ENCODE data around the gene PJVK.
"Not testable (repeated sequence)": the region's sequence is repeated elsewhere in the genome, so short reads cannot be mapped to it uniquely, and the experiment has no call there.

PJVK gene, protein sequence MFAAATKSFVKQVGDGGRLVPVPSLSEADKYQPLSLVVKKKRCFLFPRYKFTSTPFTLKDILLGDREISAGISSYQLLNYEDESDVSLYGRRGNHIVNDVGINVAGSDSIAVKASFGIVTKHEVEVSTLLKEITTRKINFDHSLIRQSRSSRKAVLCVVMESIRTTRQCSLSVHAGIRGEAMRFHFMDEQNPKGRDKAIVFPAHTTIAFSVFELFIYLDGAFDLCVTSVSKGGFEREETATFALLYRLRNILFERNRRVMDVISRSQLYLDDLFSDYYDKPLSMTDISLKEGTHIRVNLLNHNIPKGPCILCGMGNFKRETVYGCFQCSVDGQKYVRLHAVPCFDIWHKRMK
- 4.5 to 4.7 reads per million in 2 donors for total RNA-seq

- peak; percentile 90 to 97 (median 94) for DNase-seq
Observed at GRCh38 chr2:178450774-178451525, at the start of gene PJVK, which contains the start of gene PRKRA. TSS of gene PJVK (plus strand) at chr2:178451378. CDS start at chr2:178453410, 2,032 bp downstream. TSS of gene PRKRA (minus strand) at chr2:178451175. CDS start at chr2:178451030, 145 bp downstream.

DNA sequence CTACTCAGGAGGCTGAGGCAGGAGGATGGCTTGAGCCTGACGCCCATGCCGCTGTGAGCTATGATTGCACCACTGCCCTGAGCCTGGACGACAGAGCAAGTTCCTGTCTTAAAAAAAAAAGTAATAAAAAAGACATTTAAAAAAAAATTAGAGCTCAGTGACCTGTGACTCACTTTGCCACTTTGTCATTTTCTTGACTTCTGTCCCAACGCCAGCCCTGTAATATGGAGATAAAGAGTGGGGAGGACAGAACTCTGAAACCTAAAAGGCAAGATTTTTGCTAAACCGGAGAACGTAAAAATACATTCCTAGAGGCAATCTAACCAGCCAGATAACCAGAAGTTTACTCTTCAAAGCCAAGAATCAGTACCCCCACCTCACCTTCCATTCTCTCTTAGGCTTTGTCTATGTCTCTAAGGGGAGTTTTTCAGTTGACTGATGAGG lies 49.2 kb upstream of the PJVK start:
- no peak for DNase-seq

- DNase-seq, result peak in 1 of 5 experiments; percentile 91
Observed at GRCh38 chr2:178403671-178404306, 47.4 kb upstream of the PJVK start.

DNA sequence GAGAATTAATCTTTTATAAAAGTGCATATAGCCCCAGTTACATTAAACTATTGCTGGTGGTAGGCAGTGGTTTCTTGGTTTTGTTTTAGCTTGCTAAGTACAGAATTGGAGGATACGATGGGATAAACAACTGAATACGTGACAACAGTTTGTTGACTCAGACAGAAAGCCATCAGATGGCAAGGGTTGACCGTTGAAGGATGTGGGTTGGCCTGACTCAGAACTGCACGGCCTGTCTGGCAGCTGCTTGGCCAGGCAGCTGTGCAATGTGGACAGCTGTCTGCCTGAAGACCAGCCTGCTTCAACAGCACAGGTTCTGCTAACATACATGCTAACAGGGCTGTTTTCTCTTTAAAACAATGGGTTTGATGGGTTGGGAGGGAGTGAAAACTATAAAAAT lies 46.8 kb upstream of the PJVK start:
- peak in 1 of 5 experiments; percentile 98 for DNase-seq

DNA sequence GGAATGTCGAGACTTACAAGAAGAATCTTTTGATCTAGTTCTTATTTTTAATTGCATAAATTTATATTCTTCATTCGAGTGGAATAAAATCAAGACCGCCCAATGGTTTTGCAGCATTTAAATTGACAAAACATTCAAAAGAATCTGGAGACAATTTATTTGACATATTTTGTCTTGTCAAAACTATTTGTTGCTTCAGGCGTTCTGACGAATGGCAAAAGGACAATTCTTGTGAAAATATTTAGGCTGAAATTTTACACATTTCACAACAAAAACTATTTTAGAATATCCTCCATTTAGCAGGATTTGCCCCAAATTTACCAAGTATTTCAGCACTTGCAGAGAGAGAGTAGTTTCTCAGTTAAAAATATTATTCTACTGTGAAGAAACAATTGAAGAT lies 41.9 kb upstream of the PJVK start:
- no peak for DNase-seq

DNA sequence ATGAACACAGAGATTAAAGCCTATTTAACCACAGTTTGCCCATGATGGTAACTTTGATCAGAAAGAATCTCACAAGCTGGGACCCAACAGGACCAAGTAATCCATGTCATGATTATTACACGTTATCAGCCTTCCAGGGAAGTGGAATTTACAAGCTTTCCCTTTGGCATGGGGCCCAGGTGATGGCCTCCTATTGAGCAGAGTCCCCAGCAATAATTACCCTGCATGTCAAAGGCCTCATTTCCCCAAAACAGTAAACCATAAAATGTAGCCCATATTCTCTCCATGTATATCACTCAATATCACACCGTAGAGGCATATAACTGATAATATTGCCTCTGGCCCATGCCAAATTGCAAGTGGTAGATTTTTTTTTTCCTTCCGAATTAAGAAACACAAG lies 39.1 kb upstream of the PJVK start:
- no peak for DNase-seq

DNA sequence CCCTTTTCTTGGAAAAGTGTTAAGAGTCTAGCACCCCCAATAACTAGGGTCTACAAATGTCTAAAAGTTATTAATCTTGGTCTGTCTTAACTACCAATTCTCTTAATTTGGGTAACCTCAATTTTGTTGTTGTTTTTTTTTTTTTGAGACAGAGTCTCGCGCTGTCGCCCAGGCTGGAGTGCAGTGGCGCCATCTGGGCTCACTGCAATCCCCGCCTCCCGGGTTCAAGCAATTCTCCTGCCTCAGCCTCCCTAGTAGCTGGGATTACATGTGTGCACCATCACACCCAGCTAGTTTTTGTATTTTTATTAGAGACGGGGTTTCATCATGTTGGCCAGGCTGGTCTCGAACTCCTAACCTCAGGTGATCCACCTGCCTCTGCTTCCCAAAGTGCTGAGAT lies 38.7 kb upstream of the PJVK start:
- not testable (repeated sequence) for DNase-seq

DNA sequence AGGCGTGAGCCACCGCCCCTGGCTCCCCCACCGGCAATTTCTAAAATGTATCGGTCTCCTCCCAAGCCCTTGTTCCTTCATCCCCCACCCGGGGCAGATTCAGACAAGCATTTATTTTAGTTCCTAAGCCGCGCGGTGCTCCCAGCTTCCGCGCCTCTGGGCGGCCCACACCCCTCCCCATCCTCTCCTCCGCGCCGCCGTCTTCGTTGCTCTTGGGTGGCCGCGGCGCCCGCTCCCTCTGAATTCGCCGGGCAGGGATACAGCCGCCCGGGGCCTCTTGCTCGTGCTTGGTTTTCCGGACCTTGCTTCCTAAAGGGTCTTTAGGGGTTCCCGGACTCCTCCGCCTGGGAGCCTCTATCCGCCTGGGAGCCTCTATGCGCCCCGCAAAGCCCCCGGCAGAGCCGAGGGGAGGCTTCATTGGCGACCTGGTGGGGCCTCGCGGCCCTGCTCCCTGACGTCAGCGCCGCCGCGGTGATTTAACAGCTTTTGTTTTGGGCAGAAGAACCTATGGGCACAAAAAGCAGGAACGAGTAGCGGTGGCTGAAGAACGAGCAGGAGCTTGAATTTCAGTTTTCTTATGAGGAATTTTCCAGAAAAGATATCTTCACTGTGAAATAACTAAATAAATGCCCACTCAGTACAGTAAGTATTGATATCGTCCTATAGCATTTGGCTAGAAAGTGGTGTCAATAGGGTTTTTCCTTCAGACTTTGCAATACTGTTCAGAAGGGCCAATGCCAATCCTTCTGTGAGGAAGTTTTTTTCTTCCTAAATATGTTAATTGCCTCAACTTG lies 37.5 kb upstream of the PJVK start:
- DNase-seq, result peak; percentile 40 to 91 (median 62)

- peak; percentile 41 to 94 (median 64) for DNase-seq
Observed at GRCh38 chr2:178414266-178415247, 36.6 kb upstream of the PJVK start.

GRCh38 chr2:178415979-178416378 lies 35.2 kb upstream of the PJVK start:
- no peak for DNase-seq

GRCh38 chr2:178417916-178418315 lies 33.3 kb upstream of the PJVK start:
- DNase-seq, result no peak

DNA sequence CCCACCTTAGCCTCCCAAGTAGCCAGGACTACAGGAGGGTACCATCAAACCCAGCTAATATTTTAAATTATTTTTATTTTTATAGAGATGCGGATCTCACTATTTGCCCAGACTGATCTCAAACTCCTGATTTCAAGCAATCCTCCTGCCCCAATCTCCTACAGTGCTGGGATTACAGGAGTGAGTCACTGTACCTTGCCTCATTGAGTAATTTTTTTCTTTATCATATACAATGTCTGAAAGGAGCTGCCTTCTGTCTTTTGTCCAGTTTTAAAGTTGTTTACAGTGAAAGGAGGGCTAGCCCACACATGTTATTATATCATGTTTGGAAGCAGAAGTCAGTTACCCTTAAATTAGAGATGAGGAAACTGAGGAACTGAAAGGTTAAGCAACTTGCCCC lies 32.8 kb upstream of the PJVK start:
- DNase-seq, result no peak

DNA sequence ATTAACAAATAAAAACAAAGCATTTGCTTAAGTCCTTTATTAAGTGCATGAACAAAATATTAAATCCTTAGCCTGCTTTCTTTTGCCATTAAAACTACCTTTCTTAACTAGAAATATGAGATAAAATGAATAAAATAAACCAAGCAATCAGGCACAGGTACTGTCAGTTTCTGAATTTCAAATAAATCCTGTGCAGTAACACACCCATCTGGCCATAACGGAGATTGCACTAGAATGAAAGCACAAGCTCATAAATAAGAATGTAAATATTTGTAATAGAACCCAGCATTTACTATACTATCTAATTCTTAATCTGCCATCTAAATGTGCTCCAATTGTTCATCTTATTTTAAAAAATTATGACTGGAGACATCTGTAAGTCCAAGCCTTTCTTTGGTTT lies 32.1 kb upstream of the PJVK start:
- peak in 1 of 5 experiments; percentile 50 for DNase-seq

DNA sequence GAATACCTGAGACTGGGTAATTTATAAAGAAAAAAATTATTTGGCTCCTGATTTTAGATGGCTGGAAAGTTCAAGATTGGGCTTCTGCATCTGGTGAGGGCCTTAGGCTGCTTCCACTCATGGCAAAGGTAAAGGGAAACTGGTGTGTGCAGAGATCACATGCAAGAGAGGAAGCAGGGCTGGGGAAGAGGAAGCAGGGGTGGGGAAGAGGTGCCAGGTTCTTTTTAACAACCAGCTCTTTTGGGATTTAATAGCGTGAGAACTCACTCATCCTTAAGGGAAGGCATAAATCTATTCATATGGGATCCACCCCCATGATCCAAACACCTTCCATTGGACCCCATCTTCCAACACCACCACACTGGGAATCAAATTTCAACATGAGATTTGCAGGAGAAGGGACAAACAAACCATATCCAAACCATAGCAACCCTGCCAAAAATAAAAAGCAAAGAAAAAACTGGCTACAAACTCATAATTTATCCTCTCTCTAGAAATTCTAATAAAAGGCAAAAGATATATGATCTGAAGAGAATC lies 30.6 kb upstream of the PJVK start:
- no peak for DNase-seq

DNA sequence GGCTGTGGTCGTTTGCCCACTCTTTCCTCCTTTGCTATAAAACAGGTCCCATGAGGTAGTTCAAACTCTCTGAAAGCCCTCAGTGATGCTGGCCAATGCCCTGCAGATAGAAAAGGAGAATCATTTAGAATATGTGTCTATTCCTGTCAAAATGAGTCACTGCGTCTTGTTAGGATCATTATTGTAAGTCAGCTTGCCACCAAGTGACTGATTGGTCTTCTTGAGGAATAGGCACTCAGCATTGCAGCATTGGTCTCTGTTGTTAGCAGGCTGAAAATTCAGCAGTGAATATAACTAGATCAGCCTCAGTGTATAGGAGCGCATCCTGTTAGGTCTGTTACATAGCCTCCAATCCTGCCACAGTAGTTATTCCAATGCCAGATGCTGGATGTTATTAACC lies 29.1 kb upstream of the PJVK start:
- DNase-seq, result no peak

DNA sequence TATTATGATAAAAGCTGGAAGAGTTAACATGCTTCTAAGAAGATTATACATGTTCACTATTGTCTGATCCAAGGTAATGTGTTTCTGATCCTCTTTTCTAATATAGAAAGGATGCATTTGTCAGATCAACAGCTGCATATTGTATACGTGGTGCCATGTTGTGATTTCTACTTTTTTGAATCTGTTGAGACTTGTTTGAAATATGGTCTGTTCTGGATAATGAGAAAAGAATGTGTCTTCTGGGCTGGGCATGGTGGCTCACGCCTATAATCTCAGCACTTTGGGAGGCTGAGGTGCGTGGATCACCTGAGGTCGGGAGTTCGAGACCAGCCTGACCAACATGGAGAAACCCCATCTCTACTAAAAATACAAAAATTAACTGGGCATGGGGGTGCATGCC lies 27.4 kb upstream of the PJVK start:
- not testable (repeated sequence) for DNase-seq

- no peak for DNase-seq
Observed at GRCh38 chr2:178425255-178425827, 25.8 kb upstream of the PJVK start.

- DNase-seq, result no peak
Observed at GRCh38 chr2:178426388-178426787, 24.8 kb upstream of the PJVK start.

- DNase-seq, result no peak
Observed at GRCh38 chr2:178427458-178427857, 23.7 kb upstream of the PJVK start.

DNA sequence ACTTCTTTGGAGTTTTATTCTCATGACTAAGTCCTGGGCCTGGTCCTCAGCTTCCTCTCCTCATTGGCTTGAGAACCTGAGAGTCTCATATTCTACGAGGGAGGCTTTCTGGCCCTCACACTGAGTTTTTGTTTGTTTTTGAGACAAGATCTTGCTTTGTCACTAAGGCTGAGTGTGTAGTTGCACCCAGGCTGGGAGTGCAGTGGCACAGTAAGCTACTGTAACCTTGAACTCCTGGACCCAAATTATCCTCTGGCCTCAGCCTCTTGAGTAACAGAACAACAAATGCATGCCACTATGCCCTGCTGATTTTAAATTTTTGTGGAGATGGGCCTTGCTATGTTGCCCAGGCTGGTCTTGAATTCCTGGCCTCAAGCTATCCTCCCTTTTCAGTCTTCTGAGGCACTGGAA lies 22.8 kb upstream of the PJVK start:
- DNase-seq, result no peak

DNA sequence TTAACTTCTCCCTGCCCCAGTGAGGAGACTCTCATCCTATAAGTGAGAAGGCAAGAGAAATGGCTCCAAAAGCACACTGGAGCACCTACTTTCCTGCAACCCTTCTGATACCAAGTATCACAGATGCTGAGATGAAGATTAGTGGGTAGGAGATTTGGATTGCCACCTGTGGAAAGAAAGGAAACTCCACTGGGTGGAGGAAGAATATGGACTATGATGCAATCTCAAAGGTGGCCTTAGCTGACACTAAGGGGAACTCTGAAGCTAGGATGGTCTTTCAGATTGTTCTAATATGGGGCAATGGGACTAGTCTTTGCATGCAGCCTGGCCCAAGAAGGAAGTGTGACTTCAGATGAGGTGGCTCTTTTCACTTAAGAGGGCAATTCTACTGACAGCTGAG lies 21.8 kb upstream of the PJVK start:
- no peak for DNase-seq
